NCI-H1417 (cell line): Measurements from ENCODE around the gene ZNF567.
"Not testable (repeated sequence)": the region's sequence is repeated elsewhere in the genome, so short reads cannot be mapped to it uniquely, and the experiment has no call there.

Source experiments
- DNase-seq, 3 experiments: peaks; one replicate each; lab custom pipeline; 2025; lab: John Stamatoyannopoulos, UW

Gene ZNF567

DNA sequence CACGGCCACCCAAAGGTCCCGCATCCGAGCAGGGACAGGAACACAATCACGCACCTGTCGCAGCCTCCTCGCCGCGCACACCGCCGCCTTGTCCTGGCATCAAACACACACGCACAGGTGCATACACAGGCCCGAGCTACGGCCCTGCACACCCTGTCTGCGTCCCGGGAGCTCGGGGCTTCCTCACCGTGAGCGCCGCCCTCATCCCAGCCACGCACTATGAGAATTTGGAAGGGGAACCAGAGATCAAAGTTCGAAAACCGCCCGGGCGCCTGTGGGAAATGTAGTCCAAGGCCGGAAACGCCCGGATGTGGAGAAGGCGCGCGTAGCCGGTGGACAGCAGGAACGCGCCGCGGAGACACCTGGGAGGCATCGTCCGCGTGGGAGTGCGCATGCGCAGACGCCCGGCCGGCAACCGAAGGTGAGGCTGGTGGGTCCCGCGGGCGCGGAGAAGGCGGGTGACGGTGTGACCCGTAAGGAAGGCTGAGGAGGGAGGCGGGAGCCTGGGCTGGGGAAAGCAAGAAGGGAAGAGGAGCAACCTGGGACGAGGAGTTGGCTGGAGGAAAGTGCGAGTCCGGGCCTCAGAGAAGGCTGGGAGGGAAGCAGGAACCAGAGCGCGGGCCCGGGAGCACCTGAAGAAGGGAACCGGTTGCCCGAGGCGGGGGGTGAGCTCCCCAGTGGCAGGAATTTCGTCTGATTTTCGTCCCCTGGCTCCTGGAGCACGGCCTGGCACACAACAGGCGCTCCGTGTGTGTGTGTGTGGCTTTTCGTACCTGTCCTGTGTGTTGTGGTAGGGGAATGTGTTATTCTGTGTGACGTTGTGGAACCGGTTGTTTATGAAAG is at the start of gene ZNF567:
Gene ZNF567, plus strand, starts transcription at position 399 of the 843 bp plus-strand sequence. CDS start 7,256 bp downstream, outside the sequence.
- DNase-seq: peak; percentile 91 to 99 (median 96)

DNA sequence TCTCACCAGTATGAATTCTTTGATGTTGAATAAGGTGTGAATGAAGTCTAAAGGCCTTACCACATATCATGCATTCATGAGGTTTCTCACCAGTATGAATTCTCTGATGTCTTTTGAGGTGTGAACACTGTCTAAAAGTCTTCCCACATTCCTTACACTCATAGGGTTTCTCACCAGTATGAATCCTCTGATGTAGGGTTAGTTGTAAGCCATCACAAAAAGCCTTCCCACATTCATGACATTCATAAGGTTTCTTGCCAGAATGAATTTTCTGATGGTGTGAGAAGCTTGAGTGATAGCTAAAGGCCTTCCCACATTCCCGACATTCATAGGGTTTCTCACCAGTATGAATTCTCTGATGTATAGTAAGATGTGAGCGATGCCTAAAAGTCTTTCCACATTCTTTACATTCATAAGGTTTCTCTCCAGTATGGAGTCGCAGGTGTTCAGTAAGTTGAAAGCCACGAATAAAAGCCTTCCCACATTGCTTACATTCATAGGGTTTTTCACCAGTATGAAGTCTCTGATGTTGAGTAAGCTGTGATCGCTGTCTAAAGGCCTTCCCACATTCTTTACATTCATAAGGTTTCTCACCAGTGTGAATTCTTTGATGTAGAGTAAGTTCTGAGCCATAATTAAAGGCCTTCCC is 48.4 kb upstream of the ZNF567 start:
- DNase-seq: no peak

DNA sequence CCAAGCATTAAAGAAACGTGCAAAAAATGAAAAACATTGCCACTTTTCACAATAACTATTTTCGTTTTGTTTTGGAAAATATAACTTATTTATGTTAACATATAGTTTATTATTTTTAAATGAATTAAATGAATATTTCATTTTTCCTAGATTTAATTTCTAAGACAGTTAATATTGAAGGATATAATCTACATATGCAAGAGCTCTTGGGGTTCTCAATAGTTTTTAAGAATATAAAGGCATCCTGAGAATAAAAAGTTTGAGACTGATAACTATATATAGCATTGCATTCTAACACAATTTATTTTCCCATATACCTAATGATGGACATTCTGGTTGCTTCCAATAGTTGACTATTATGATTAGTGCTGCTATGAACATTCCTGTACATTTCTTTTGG is 40.7 kb upstream of the ZNF567 start:
- no peak for DNase-seq

DNA sequence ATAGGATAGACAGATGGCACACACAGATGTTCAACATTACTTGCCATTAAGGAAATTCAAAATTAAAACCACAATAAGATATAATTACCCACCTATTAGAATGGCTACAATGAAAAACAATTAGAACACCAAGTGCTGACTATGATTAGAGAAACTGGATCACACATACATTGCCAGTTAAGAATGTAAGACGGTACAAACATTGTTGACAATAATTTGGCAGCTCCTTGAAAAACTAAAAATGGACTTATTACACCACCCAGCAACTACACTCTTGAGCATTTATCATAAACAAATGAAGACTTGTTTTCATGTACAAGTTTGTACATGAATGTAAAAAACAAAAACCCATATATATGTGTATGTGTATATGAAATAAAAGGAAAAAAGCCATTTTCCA is 34.5 kb upstream of the ZNF567 start:
- peak in 1 of 3 experiments; percentile 54 for DNase-seq

DNA sequence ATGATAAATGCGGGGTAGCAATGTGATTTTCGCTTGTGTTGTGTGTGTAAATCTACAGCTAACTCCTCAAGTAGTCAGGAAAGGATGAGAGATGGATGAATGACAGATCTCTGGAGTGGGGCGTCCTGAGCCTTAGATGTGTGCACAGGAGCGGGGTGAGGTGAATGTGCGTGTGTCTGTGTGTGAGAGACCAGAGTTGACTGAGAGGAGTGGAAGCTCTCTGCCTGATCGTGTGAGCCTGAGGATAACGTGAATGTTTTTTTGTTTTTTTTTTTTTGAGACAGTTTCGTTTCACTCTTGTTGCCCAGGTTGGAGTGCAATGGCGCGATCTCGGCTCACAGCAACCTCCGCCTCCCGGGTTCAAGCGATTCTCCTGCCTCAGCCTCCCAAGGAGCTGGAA is 21.6 kb upstream of the ZNF567 start:
- no peak for DNase-seq

DNA sequence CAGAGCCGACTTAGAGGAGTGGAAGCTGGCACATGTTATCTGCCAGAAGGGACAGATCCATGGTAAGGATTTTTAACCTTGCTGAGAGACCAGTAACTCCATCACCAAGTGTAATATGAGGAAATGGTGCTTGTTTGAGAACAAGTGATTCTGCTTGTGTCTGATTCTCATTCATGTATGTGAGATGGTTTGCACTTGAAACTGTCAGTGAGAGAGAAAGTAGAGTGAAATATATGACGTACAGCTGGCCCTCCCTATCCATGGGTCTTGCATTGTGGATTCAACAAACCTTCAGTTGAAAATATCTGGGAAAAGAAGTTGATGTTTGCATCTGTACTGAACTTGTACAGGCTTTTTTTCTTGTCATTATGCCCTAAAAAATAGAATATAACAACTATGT is 18.8 kb upstream of the ZNF567 start:
- no peak for DNase-seq

DNA sequence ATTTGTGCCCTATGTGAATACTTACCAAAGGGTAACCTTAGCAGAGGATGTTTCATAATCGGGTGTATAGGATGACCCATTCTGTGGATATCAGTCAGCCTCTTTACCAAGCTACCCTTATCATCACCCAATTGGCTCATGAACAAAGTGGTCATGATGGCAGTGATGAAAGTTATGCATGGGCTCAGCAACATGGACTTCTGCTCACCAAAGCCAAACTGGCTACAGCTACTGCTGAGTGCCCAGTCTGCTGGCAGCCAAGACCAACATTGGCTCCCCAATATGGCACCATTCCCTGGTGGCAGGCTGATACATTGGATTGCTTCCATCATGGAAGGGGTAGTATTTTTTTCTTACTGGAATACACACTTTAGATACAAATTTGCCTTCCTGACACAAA is 15.0 kb upstream of the ZNF567 start:
- DNase-seq: no peak

DNA sequence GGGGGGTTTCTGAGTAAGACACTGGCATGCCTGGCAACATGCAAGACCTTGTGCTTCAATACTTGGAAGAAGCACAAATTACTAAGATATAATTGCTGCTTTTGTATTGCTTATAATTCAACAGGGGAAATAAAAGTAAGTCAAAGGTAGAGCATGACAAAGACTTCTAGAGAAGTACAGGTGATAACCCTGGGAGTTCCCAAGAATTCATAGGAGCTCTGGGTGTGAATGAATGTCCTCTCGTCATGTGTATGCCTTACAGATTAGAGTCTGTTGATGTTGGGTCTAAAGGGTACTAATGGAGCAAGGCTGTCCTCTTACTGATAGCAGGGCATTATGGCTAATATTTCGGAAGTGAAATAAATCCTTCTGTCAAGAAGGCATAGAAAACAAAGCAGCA is 13.2 kb upstream of the ZNF567 start:
- DNase-seq: no peak

DNA sequence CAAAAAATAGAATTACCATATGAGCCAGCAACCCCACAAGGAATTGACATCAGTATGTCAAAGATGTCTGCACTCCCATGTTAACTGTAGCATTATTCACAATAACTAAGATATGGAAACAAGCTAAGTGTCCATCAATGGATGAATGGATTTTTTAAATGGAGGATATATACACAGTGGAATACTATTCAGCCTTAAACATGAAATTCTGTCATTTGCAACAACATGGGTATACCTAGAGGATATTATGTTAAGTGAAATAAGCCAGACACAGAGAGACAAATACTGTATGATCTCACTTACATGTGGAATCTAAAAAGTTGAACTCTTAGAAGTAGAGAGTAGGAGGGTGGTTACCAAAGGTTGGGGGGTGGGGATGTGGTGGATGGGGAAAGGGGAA is 8.0 kb upstream of the ZNF567 start:
- DNase-seq: no peak

DNA sequence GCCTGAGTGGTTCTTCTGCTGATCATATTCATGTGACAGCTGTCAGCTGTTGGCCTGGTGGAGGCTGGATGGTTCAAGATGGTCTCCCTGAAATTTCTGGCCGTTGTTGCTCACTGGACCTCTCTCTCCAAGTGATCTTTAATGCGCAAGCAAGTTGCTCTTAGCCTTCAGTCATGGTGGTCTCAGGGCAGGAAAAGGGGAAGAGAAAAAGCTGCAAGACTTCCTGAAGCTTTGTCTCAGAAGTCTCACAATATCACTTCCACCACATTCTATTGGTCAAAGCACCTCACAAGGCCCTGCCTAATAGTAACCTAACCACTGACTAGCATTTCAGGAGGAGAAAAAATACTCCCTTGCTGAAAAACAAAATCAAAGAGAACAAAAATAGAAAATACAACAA is 1.6 kb upstream of the ZNF567 start:
- no peak for DNase-seq

DNA sequence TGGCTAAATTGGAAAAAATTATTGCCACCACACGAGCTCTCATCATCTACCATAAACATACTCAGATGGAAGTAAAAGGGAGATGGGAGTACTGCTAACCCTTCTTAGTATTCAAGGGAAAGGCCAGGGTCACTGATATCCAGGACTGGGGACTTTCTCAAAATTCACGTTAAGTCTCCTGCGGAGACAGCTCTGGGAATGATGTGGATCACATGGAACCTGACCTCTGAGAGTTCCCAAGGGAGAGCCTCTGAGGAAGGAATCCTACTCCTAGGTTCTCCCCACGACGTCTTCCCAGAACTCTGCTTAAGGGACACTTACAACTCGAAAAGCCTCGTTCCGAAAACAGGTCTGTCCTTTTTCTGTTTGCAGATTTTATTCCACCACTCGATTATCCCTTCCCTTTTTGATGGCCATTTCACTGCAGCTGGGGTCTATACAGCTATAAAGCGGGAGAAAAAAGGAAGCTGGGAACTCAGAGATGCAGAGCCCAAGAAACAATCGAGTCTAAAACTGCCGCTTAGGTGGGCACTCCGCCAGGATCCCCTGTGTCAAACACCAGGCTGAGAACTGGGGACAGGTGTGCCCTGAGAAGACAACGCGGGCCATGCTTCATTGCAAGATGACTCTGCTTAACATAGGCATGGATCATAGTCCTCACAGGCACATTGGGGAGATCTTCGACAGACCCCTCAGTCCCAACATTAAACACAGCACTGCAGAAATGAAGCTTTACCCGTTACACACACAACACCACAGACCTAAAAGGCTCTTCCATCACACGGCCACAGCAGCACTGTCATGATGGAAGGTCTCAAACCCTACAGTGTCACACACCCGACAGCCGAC is 823 bp upstream of the ZNF567 start:
- DNase-seq: peak in 1 of 3 experiments; percentile 39

DNA sequence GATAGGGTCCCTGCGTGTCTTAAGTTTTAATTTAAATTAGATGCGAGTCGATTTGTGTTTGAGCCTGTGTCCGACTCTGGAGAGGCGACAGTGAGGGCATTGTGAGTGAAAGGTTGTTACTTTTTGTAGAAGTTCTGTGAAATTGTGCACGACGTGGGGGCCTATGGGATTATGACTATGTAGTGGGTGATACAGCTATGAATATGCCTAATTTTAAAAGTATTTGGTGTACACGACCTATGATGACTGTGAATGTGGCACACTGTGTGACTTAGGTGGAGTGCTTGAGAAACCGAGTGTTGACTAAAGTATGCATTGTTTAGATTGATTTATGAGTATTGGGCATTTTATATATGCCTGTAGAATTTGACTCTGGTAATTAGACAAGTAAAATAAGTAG is 646 bp downstream of the ZNF567 start:
- no peak for DNase-seq

DNA sequence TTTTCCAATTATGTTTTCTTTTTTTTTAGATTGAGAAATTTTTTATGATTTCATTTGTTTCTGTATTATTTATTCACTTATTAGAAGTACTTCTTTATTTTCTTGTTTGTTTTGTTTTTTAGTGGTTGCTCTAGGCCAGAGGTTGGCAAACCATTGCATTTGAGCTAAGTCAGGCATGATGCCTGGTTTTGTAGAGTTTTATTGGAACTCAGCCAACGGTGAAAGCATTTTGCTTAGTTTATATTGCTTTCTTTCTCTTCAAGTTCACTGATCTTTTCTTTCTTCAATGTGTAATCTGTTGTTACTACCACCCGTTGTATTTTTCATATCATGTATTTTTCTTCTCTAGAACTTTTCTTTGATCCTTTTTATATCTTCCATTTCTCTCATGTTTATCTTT is 19.7 kb downstream of the ZNF567 start:
- no peak for DNase-seq

DNA sequence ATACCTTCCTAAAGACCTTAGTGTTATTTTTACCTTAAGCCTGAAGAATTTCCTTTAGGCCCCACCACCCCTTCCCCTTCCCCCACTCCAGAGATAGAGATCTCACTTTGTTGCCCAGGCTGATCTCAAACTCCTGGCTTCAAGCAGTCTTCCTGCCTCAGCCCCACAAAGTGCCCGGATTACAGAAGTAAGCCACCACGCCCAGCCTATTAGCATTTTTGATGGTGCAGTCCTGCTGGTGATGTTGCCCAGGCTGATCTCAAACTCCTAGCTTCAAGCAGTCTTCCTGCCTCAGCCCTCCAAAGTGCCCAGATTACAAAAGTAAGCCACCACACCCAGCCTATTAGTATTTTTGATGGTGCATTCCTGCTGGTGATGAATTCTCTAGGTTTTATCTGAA is 22.0 kb downstream of the ZNF567 start:
- no peak for DNase-seq

DNA sequence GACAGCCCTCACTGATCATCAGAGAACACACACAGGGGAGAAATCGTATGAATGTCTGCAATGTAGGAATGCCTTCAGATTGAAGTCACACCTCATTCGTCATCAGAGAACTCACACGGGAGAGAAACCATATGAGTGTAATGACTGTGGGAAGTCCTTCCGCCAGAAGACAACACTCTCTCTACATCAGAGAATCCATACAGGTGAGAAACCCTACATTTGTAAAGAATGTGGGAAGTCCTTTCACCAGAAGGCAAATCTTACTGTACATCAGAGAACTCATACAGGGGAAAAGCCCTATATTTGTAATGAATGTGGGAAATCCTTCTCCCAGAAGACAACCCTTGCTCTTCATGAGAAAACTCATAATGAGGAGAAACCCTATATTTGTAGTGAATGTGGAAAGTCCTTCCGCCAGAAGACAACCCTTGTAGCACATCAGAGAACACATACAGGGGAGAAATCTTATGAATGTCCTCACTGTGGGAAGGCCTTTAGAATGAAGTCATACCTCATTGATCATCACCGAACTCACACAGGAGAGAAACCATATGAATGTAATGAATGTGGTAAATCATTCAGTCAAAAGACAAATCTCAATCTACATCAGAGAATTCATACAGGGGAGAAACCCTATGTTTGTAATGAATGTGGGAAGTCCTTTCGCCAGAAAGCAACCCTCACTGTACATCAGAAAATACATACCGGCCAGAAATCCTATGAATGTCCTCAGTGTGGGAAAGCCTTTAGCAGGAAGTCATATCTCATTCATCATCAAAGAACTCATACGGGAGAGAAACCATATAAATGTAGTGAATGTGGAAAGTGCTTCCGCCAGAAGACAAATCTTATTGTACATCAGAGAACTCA is 32.5 kb downstream of the ZNF567 start:
- DNase-seq: peak in 2 of 3 experiments; percentile 0 to 14

DNA sequence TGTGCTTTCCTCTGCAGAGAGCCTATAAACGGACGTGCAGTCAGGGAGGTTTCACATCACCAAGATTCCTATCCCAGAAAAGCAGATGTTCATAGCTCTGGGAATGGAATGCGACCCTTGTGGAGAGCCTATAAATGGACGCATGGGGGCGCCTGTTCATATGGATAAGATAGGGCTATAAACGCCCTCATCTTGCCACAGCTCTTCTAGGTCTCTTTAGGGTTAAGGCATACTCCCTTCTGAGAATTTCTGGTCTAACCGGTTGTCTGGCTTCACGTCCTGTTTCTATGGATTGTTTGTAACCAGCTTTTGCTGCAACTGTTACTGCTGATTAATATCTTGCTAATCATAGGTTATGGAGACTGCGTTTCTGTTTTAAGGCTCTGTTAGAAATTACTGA is 48.8 kb downstream of the ZNF567 start:
- not testable (repeated sequence) for DNase-seq

DNA sequence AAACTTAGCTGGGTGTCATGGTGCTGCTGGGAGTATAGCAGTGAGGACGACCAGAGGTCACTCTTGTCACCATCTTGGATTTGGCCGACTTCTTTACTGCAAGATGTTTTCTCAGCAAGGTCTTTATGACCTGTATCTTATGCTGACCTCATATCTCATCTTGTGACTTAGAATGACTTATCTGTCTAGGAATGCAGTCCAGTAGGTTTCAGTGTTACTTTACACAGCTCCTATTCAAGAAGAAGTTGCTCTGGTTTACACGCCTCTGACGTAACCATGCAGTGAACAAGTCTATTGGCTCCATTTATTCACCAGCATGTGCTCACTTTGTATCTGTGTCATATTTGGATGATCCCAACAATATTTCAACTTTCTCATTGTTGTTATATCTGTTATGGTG is 58.5 kb downstream of the ZNF567 start:
- DNase-seq: no peak

DNA sequence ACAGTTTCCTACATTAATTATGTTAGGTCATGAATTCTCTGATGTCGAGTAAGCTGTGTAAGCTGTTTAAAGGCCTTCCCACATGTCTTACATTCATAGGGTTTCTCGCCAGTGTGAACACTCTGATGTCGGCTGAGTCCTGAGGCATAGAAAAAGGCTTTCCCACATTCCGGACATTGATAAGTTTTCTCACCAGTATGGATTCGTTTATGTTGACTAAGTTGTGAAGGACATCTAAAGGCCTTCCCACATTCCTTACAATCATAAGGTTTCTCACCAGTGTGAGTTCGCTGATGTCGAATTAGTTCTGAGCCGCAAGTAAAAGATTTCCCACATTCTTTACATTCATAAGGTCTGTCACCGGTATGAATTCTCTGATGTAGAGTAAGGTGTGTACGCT is 60.3 kb downstream of the ZNF567 start:
- DNase-seq: no peak

DNA sequence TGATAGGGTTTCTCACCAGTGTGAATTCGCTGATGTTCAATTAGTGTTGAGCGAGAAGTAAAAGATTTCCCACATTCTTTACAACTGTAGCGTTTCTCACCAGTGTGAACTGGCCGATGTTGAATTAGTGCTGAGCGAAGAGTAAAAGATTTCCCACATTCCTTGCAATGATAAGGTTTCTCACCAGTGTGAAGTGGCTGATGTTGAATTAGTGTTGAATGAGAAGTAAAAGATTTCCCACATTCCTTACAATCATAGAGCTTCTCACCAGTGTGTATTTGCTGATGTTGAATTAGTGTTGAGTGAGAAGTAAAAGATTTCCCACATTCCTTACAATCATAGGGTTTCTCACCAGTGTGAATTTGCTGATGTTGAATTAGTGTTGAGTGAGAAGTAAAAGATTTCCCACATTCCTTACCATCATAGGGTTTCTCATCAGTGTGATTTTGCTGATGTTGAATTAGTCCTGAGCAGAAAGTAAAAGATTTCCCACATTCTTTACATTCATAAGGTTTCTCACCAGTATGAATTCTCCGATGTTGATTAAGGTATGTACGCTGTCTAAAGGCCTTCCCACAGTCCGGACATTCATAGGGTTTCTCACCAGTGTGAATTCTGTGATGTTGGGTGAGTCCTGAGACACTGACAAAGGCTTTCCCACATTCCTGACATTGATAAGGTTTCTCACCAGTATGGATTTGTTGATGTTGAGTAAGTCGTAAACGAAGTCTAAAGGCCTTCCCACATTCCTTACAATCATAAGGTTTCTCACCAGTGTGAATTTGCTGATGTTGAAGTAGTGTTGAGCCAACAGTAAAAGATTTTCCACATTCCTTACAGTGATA is 61.2 kb downstream of the ZNF567 start:
- DNase-seq: no peak

DNA sequence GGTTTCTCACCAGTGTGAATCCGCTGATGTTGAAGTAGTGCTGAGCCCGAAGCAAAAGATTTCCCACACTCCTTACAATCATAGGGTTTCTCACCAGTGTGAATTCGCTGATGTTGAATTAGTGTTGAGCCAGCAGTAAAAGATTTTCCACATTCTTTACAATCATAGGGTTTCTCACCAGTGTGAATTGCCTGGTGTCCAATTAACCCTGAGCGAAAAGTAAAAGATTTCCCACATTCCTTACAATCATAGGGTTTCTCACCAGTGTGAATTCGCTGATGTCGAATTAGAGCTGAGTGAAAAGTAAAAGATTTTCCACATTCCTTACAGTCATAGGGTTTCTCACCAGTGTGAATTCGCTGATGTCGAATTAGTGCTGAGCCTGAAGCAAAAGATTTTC is 62.2 kb downstream of the ZNF567 start:
- not testable (repeated sequence) for DNase-seq
